ENCODE results near the gene GABRA5.

The GABRA5 gene

DNA sequence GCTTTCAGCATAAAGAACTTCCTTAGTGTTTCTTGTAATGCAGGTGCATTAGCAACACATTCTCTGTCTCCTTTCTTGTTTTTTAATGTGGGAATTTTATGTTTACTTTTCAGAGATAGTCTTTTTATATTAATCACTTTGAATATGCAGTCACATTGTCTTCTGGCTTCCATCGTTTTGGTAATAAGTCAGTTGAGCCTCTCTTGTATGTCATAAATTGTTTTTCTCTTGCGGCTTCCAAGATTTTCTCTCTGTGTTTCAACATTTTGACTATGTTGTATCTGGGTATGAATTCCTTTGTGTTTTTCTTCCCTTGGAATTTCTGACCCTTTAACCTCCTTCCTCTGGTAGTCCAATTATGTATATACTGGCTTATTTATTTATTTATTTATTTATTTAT lies 129.4 kb downstream of the GABRA5 start:
- ChIA-PET CTCF (no interaction called here), POLR2A (no interaction called here)

More for the DNA sequence above, 129.4 kb downstream of the GABRA5 start:
- TF ChIP-seq, protein P1, sequence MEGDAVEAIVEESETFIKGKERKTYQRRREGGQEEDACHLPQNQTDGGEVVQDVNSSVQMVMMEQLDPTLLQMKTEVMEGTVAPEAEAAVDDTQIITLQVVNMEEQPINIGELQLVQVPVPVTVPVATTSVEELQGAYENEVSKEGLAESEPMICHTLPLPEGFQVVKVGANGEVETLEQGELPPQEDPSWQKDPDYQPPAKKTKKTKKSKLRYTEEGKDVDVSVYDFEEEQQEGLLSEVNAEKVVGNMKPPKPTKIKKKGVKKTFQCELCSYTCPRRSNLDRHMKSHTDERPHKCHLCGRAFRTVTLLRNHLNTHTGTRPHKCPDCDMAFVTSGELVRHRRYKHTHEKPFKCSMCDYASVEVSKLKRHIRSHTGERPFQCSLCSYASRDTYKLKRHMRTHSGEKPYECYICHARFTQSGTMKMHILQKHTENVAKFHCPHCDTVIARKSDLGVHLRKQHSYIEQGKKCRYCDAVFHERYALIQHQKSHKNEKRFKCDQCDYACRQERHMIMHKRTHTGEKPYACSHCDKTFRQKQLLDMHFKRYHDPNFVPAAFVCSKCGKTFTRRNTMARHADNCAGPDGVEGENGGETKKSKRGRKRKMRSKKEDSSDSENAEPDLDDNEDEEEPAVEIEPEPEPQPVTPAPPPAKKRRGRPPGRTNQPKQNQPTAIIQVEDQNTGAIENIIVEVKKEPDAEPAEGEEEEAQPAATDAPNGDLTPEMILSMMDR (IDR thresholded peaks at IDR 0.05; ENCODE audit: control extremely low read depth, extremely low read depth, low read depth, missing control alignments), result no peak
- DNase-seq (ENCODE audit: extremely low spot score), result no peak

Data from GM10248 (cell line).